Mesodermal cell (in vitro differentiated cells): ENCODE measurements around the gene SDC1.

ENCODE experiments used
- H3K27ac ChIP-seq: 2 replicates; pipeline ENCODE4 v1.7.0; 2013; ENCODE audit warnings: mild to moderate bottlenecking, low read depth, low read length, moderate library complexity; ENCODE audit not compliant: severe bottlenecking
- H3K36me3 ChIP-seq: 2 replicates; pipeline ENCODE4 v1.7.1; 2013; ENCODE audit warnings: mild to moderate bottlenecking, low read length, moderate library complexity; ENCODE audit not compliant: control insufficient read depth, insufficient read depth
- H3K4me1 ChIP-seq: one replicate; pipeline ENCODE4 v1.7.1; 2013; ENCODE audit warnings: mild to moderate bottlenecking, low read length; ENCODE audit not compliant: insufficient read depth, control insufficient read depth, poor library complexity, severe bottlenecking
- H3K4me3 ChIP-seq: 2 replicates; pipeline ENCODE4 v1.7.0; 2013; ENCODE audit warnings: low read length, control low read depth, mild to moderate bottlenecking; ENCODE audit not compliant: insufficient read depth, poor library complexity, severe bottlenecking; ENCODE audit errors: extremely low read depth
- H3K9me3 ChIP-seq: 2 replicates; pipeline ENCODE4 v1.7.1; 2013; ENCODE audit warnings: mild to moderate bottlenecking, low read length, moderate library complexity; ENCODE audit not compliant: control insufficient read depth
- WGBS, 2 experiments: methylation state at CpG; one replicate each; pipeline ENCODE4 v1.1.5; 2013; ENCODE audit warnings: missing lambda C conversion rate in 2 of 2; ENCODE audit not compliant: insufficient coverage in 2 of 2; 5-methylcytosine and 5-hydroxymethylcytosine counted together

SDC1 gene

GRCh38 chr2:20212871-20213503, 11.9 kb downstream of the SDC1 start:
- H3K9me3 ChIP-seq: no peaks in the 10 kb centered on the region
- no peaks in the 10 kb centered on the region for H3K36me3 ChIP-seq
- peaks cover 19% of the 10 kb centered on the region for H3K4me1 ChIP-seq
- H3K4me3 ChIP-seq: no peak overlapping the region
- peak overlapping the region; percentile 62 for H3K27ac ChIP-seq
- WGBS, 2 experiments: 89 to 96% methylated on average over 8 to 15 of the region's 16 CpGs

GRCh38 chr2:20212459-20212870, 12.5 kb downstream of the SDC1 start:
- no peaks in the 10 kb centered on the region for H3K36me3 ChIP-seq
- peak overlapping the region; percentile 62 for H3K27ac ChIP-seq
- peaks cover 19% of the 10 kb centered on the region for H3K4me1 ChIP-seq
- no peak overlapping the region for H3K4me3 ChIP-seq
- WGBS, 2 experiments: 58 to 69% methylated on average over 9 to 10 of the region's 11 CpGs
- H3K9me3 ChIP-seq: no peaks in the 10 kb centered on the region

- H3K36me3 ChIP-seq: no peaks in the 10 kb centered on the region
- peak overlapping the region; percentile 62 for H3K27ac ChIP-seq
- H3K4me3 ChIP-seq: no peak overlapping the region
- 92 to 94% methylated on average over 10 to 14 of the region's 14 CpGs for WGBS, 2 experiments
- H3K9me3 ChIP-seq: no peaks in the 10 kb centered on the region
- peaks cover 19% of the 10 kb centered on the region for H3K4me1 ChIP-seq
Measured at GRCh38 chr2:20211860-20212458, 13.0 kb downstream of the SDC1 start.

- H3K27ac ChIP-seq: no peak overlapping the region
- WGBS, 2 experiments: 94% methylated on average over 12 of the region's 12 CpGs
Measured at GRCh38 chr2:20211420-20211819, 13.5 kb downstream of the SDC1 start.

GRCh38 chr2:20210462-20210861, 14.5 kb downstream of the SDC1 start:
- WGBS, 2 experiments: 92 to 100% methylated on average over 8 of the region's 8 CpGs
- peaks cover 19% of the 10 kb centered on the region for H3K4me1 ChIP-seq
- no peak overlapping the region for H3K27ac ChIP-seq
- no peaks in the 10 kb centered on the region for H3K36me3 ChIP-seq
- no peaks in the 10 kb centered on the region for H3K9me3 ChIP-seq
- H3K4me3 ChIP-seq: no peak overlapping the region

More at GRCh38 chr2:20211420-20211819, 13.5 kb downstream of the SDC1 start:
- H3K36me3 ChIP-seq: no peaks in the 10 kb centered on the region
- no peaks in the 10 kb centered on the region for H3K9me3 ChIP-seq
- peaks cover 19% of the 10 kb centered on the region for H3K4me1 ChIP-seq
- H3K4me3 ChIP-seq: no peak overlapping the region

GRCh38 chr2:20209373-20210109, 15.4 kb downstream of the SDC1 start:
- Histone ChIP-seq H3K36me3 (no peaks in the 10 kb centered on the region), H3K9me3 (no peaks in the 10 kb centered on the region), H3K4me1 (peaks cover 19% of the 10 kb centered on the region), H3K4me3 (no peak overlapping the region), H3K27ac (no peak overlapping the region)
- WGBS, 2 experiments: 92 to 96% methylated on average over 18 to 19 of the region's 21 CpGs

- Histone ChIP-seq H3K4me3 (no peak overlapping the region), H3K36me3 (peaks cover 6% of the 10 kb centered on the region), H3K9me3 (no peaks in the 10 kb centered on the region), H3K4me1 (peaks cover 19% of the 10 kb centered on the region), H3K27ac (no peak overlapping the region)
- WGBS, 2 experiments: 74 to 89% methylated on average over 5 of the region's 5 CpGs
Measured at GRCh38 chr2:20208476-20208859, 16.5 kb downstream of the SDC1 start.

GRCh38 chr2:20207051-20207450, 17.9 kb downstream of the SDC1 start:
- Histone ChIP-seq H3K9me3 (no peaks in the 10 kb centered on the region), H3K36me3 (peaks cover 20% of the 10 kb centered on the region), H3K4me3 (no peak overlapping the region), H3K27ac (no peak overlapping the region), H3K4me1 (peaks cover 5% of the 10 kb centered on the region)
- WGBS, 2 experiments: 94 to 98% methylated on average over 5 of the region's 5 CpGs

GRCh38 chr2:20205915-20206524, 18.9 kb downstream of the SDC1 start:
- Histone ChIP-seq H3K36me3 (peaks cover 22% of the 10 kb centered on the region), H3K9me3 (no peaks in the 10 kb centered on the region), H3K27ac (no peak overlapping the region), H3K4me3 (no peak overlapping the region), H3K4me1 (no peaks in the 10 kb centered on the region)
- 87 to 89% methylated on average over 5 to 10 of the region's 10 CpGs for WGBS, 2 experiments

GRCh38 chr2:20205069-20205468, 19.9 kb downstream of the SDC1 start:
- 72 to 90% methylated on average over 2 to 4 of the region's 7 CpGs for WGBS, 2 experiments
- Histone ChIP-seq H3K9me3 (no peaks in the 10 kb centered on the region), H3K36me3 (peaks cover 22% of the 10 kb centered on the region), H3K27ac (no peak overlapping the region), H3K4me3 (no peak overlapping the region), H3K4me1 (no peaks in the 10 kb centered on the region)
